ENCODE results near the gene SLC38A5. TPM values are rescaled to one million over a fixed set of nuclear protein-coding genes. Genes with fewer than 3 reads are reported as not detected.

Gene SLC38A5
- total RNA-seq, 1 donor from 2014 or later = 4.6 TPM

- peak overlapping the region; percentile 92 for H3K4me3 Mint-ChIP-seq
- no peak for TF ChIP-seq CTCF (conservative IDR thresholded peaks at IDR 0.05)
- H3K36me3 Mint-ChIP-seq = no peaks in the 10 kb centered on the region
- no peaks in the 10 kb centered on the region for H3K27me3 Mint-ChIP-seq
- DNase-seq (ENCODE audit: extremely low spot score, unreplicated experiment) = no peak
- H3K4me1 Mint-ChIP-seq (ENCODE audit: unreplicated experiment) = peaks cover 7% of the 10 kb centered on the region
- H3K9me3 Mint-ChIP-seq = no peaks in the 10 kb centered on the region
- peak overlapping the region; percentile 55 for H3K27ac Mint-ChIP-seq
Measured at GRCh38 chrX:48509245-48509590, 39.2 kb upstream of the SLC38A5 start.

GRCh38 chrX:48508400-48509244 lies 38.6 kb upstream of the SLC38A5 start, which contains the start of gene PORCN:
Gene PORCN, plus strand, starts transcription at chrX:48508992. Its CDS starts 829 bp downstream, at chrX:48509821.
- no peaks in the 10 kb centered on the region for H3K9me3 Mint-ChIP-seq
- peaks cover 7% of the 10 kb centered on the region for H3K4me1 Mint-ChIP-seq (ENCODE audit: unreplicated experiment)
- TF ChIP-seq CTCF (conservative IDR thresholded peaks at IDR 0.05) = no peak
- H3K36me3 Mint-ChIP-seq = no peaks in the 10 kb centered on the region
- H3K27ac Mint-ChIP-seq = peak within 1 kb of the TSS; percentile 55
- DNase-seq (ENCODE audit: extremely low spot score, unreplicated experiment) = peak; percentile 81
- H3K4me3 Mint-ChIP-seq = peak within 1 kb of the TSS; percentile 92
- no peaks in the 10 kb centered on the region for H3K27me3 Mint-ChIP-seq

- DNase-seq (ENCODE audit: extremely low spot score, unreplicated experiment) = no peak
- no peaks in the 10 kb centered on the region for H3K27me3 Mint-ChIP-seq
- no peak for TF ChIP-seq CTCF (conservative IDR thresholded peaks at IDR 0.05)
- H3K4me1 Mint-ChIP-seq (ENCODE audit: unreplicated experiment) = peaks cover 7% of the 10 kb centered on the region
- no peak overlapping the region for H3K27ac Mint-ChIP-seq
- no peaks in the 10 kb centered on the region for H3K36me3 Mint-ChIP-seq
- H3K4me3 Mint-ChIP-seq = no peak overlapping the region
- H3K9me3 Mint-ChIP-seq = no peaks in the 10 kb centered on the region
Measured at GRCh38 chrX:48507246-48507645, 37.2 kb upstream of the SLC38A5 start.

GRCh38 chrX:48505481-48505880 lies 35.4 kb upstream of the SLC38A5 start:
- H3K4me1 Mint-ChIP-seq (ENCODE audit: unreplicated experiment) = peaks cover 7% of the 10 kb centered on the region
- H3K27me3 Mint-ChIP-seq = no peaks in the 10 kb centered on the region
- no peak overlapping the region for H3K4me3 Mint-ChIP-seq
- H3K27ac Mint-ChIP-seq = no peak overlapping the region
- TF ChIP-seq CTCF (conservative IDR thresholded peaks at IDR 0.05) = no peak
- no peaks in the 10 kb centered on the region for H3K9me3 Mint-ChIP-seq
- DNase-seq (ENCODE audit: extremely low spot score, unreplicated experiment) = no peak
- H3K36me3 Mint-ChIP-seq = no peaks in the 10 kb centered on the region

GRCh38 chrX:48504261-48504660 lies 34.2 kb upstream of the SLC38A5 start:
- DNase-seq (ENCODE audit: extremely low spot score, unreplicated experiment) = no peak
- TF ChIP-seq CTCF (conservative IDR thresholded peaks at IDR 0.05) = no peak
- H3K36me3 Mint-ChIP-seq = no peaks in the 10 kb centered on the region
- no peaks in the 10 kb centered on the region for H3K9me3 Mint-ChIP-seq
- H3K27ac Mint-ChIP-seq = no peak overlapping the region
- H3K27me3 Mint-ChIP-seq = no peaks in the 10 kb centered on the region
- H3K4me3 Mint-ChIP-seq = no peak overlapping the region
- peaks cover under 1% of the 10 kb centered on the region for H3K4me1 Mint-ChIP-seq (ENCODE audit: unreplicated experiment)
